ENCODE results near the gene FBXW4. TPM values are rescaled to one million over a fixed set of nuclear protein-coding genes. Genes with fewer than 3 reads are reported as not detected.

The FBXW4 gene
- total and polyA plus RNA-seq, 2 of the 8 experiments (the other 6 are each of a cell fraction or from before 2014, with no cell fraction given) = 29.0 to 32.8 TPM

- H3K4ac ChIP-seq (replicated peaks; ENCODE audit: insufficient read length, low read depth, low read length) = no peak overlapping the region
- 92% methylated on average over 7 of the region's 7 CpGs; no CpG with 5 or more reads in 1 of the 2 experiments for WGBS, 2 experiments (ENCODE audit: extremely low coverage in 1 of 2, insufficient coverage in 1 of 2, insufficient read length in 1 of 2, insufficient replicate concordance in 2 of 2, low coverage in 1 of 2, low lambda C conversion rate in 2 of 2, missing lambda C conversion rate in 1 of 2)
- peaks cover 4 to 6% of the 10 kb centered on the region in 2 experiments; a peak in 2 of 4 replicates for H3K9me3 ChIP-seq (ENCODE audit: insufficient read depth in 2 of 2, low read depth in 1 of 2, low read length in 1 of 2)
- H3K56ac ChIP-seq (replicated peaks; ENCODE audit: insufficient read length, low read depth, low read length) = no peak overlapping the region
- no peak overlapping the region for H3K27ac ChIP-seq (ENCODE audit: low read depth, low read length)
- TF ChIP-seq GABPA (IDR thresholded peaks at IDR 0.05; ENCODE audit: borderline replicate concordance, insufficient read depth, low read length) (no peak), MAFK (IDR thresholded peaks at IDR 0.05; ENCODE audit: low read depth, low read length) (no peak), SAP30 (IDR thresholded peaks at IDR 0.05; ENCODE audit: insufficient read depth, insufficient replicate concordance, low read length) (no peak), CREB1 (IDR thresholded peaks at IDR 0.05) (no peak), E2F6 (IDR thresholded peaks at IDR 0.05) (no peak), CHD1 (IDR thresholded peaks at IDR 0.05; ENCODE audit: low read depth, low read length) (no peak)
- H2AFZ ChIP-seq (ENCODE audit: low read length) = no peak overlapping the region
- ChIA-PET CTCF (ENCODE audit: partially characterized antibody) (interaction anchor here (0.8 to 5.9 kb wide), 15 partner anchors 9 to 358 kb away, joined by 3 to 65 read pairs (median 22); partner anchors contain the start of genes DPCD and POLL), POLR2A (ENCODE audit: partially characterized antibody) (interaction anchor here (1.1 to 3.6 kb wide), 7 partner anchors 10 to 358 kb away, joined by 3 to 12 read pairs (median 7); partner anchors contain the start of genes DPCD and POLL)
- H3K23ac ChIP-seq (ENCODE audit: insufficient read length) = no peak overlapping the region
- no peak overlapping the region for H2BK120ac ChIP-seq (replicated peaks; ENCODE audit: low read depth, low read length)
- H2BK12ac ChIP-seq (ENCODE audit: low read depth, low read length) = no peak overlapping the region
- DNase-seq (ENCODE audit: low read depth in 1 of 2, low spot score in 2 of 2) (no peak), FAIRE-seq (no peak)
- H2BK15ac ChIP-seq (ENCODE audit: low read length) = no peak overlapping the region
- peaks cover 14% of the 10 kb centered on the region for H3K23me2 ChIP-seq (ENCODE audit: low read depth, low read length)
- H3K36me3 ChIP-seq (ENCODE audit: control insufficient read depth in 2 of 4, insufficient read depth in 4 of 4, low read length in 3 of 4) = no peaks in the 10 kb centered on the region
- no peak overlapping the region for H2BK20ac ChIP-seq (ENCODE audit: low read length)
- H4K20me1 ChIP-seq (replicated peaks in 1 of 2; ENCODE audit: control insufficient read depth in 1 of 2, insufficient read depth in 2 of 2, low read length in 2 of 2) = peaks cover 0 to 3% of the 10 kb centered on the region in 2 experiments
- H3K79me2 ChIP-seq (ENCODE audit: control insufficient read depth in 1 of 2, insufficient read depth in 2 of 2, low read length in 2 of 2) = no peaks in the 10 kb centered on the region
- H3K4me3 ChIP-seq (ENCODE audit: extremely low read depth in 1 of 4, insufficient read depth in 2 of 4, low read depth in 3 of 4, low read length in 4 of 4) = no peak overlapping the region
- no peak overlapping the region for H4K91ac ChIP-seq (replicated peaks; ENCODE audit: insufficient read length, low read length)
- no peak overlapping the region for H2BK5ac ChIP-seq (ENCODE audit: low read depth, low read length)
- no peak overlapping the region for H3K4me2 ChIP-seq (ENCODE audit: insufficient read depth in 1 of 2, low read depth in 2 of 2, low read length in 2 of 2)
- H3K27me3 ChIP-seq (replicated peaks in 1 of 4; ENCODE audit: control insufficient read depth in 3 of 4, extremely low read depth in 1 of 4, insufficient read depth in 3 of 4, low read length in 3 of 4) = peaks cover 7 to 59% (median 44%) of the 10 kb centered on the region in 4 experiments
- H2AK5ac ChIP-seq (ENCODE audit: low read depth, low read length) = no peak overlapping the region
- peaks cover 0 to 15% (median 7%) of the 10 kb centered on the region in 4 experiments; a peak in 5 of 7 replicates for H3K4me1 ChIP-seq (replicated peaks in 1 of 4; ENCODE audit: control insufficient read depth in 3 of 4, insufficient read depth in 4 of 4, low read length in 3 of 4)
- no peak overlapping the region for H4K5ac ChIP-seq (ENCODE audit: insufficient read length, low read depth, low read length)
- no peak overlapping the region for H4K8ac ChIP-seq (ENCODE audit: extremely low read depth, insufficient read depth, low read length)
- no peak overlapping the region for H3K14ac ChIP-seq (ENCODE audit: insufficient read length)
- H3K18ac ChIP-seq (ENCODE audit: extremely low read depth, low read length) = no peak overlapping the region
- H3K9ac ChIP-seq (replicated peaks in 1 of 4; ENCODE audit: extremely low read depth in 1 of 4, low read depth in 3 of 4, low read length in 3 of 4) = no peak overlapping the region
- no peaks in the 10 kb centered on the region for H3K79me1 ChIP-seq (ENCODE audit: low read depth, low read length)
Measured at GRCh38 chr10:101572126-101572525, 122.8 kb downstream of the FBXW4 start.

All from H1 (cell line).